ENCODE measurements around the gene MED31. TPM values are rescaled to one million over a fixed set of nuclear protein-coding genes. Genes with fewer than 3 reads are reported as not detected.
"Not testable (repeated sequence)": the region's sequence is repeated elsewhere in the genome, so short reads cannot be mapped to it uniquely, and the experiment has no call there.

The MED31 gene
- total and polyA plus RNA-seq, 5 donors from 2014 or later, result 16.7 to 48.1 (median 42.5) TPM

DNA sequence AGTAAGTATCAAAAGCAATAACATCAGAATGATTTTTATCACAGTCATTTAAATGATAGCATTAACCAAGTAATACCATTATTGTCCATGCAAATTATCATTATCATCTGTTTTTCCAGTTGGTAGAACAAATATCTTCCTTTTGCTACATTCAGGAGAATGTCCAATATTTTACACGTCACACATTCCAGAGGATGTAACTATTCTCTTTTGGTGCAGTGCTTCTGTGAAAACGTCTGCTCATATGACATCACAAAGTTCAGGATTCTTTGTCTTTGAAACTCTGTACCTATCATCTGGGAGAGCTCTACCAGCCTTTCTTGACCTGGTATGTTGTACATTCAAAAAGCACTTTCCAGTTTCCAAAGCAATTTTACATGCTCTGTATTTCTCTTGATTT is 54.9 kb downstream of the MED31 start:
- Histone ChIP-seq H3K4me1 (ENCODE audit: control insufficient read depth, insufficient read depth, low read length, poor library complexity, severe bottlenecking) (no peaks in the 10 kb centered on the region), H3K27ac (ENCODE audit: insufficient read depth, low read length, poor library complexity, severe bottlenecking) (no peak overlapping the region), H3K4me3 (ENCODE audit: low read depth, low read length) (no peak overlapping the region), H3K36me3 (ENCODE audit: control insufficient read depth, insufficient read depth, low read length) (peaks cover 57% of the 10 kb centered on the region), H3K27me3 (ENCODE audit: control insufficient read depth, insufficient read depth, low read length) (no peaks in the 10 kb centered on the region), H3K9me3 (ENCODE audit: control insufficient read depth in 2 of 2, low read length in 2 of 2) (no peaks in the 10 kb centered on the region)
- DNase-seq (no peak), ATAC-seq (ENCODE audit: low read depth in 2 of 2) (no peak)
- H3K27ac Mint-ChIP-seq, result no peak overlapping the region
- H3K36me3 Mint-ChIP-seq, result peaks cover 49% of the 10 kb centered on the region
- no peaks in the 10 kb centered on the region for H3K4me1 Mint-ChIP-seq
- H3K4me3 Mint-ChIP-seq, result no peak overlapping the region
- H3K9me3 Mint-ChIP-seq, result no peaks in the 10 kb centered on the region
- H3K27me3 Mint-ChIP-seq, result no peaks in the 10 kb centered on the region

DNA sequence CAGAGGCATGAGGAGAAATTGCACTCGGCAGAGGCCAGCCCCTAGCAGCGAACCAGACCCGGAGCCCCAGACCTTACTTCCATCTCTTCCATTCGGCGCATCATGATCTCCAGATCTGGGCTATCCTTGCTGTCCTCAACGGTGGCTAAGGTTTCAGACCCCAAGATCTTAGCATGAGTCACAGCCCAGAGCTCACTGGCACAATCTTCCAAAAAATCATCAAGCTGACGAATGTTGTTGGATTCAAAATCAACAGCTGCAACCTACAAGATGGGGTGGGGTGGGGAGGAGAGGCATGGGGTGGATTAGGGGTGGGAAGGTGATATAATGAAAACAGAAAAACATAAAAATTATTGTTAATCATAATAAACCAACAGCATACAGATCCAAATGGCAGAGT is 55.3 kb downstream of the MED31 start:
- H3K4me3 Mint-ChIP-seq, result no peak overlapping the region
- Histone ChIP-seq H3K4me1 (ENCODE audit: control insufficient read depth, insufficient read depth, low read length, poor library complexity, severe bottlenecking) (no peaks in the 10 kb centered on the region), H3K27ac (ENCODE audit: insufficient read depth, low read length, poor library complexity, severe bottlenecking) (no peak overlapping the region), H3K36me3 (ENCODE audit: control insufficient read depth, insufficient read depth, low read length) (peaks cover 60% of the 10 kb centered on the region), H3K9me3 (ENCODE audit: control insufficient read depth in 2 of 2, low read length in 2 of 2) (no peaks in the 10 kb centered on the region), H3K4me3 (ENCODE audit: low read depth, low read length) (no peak overlapping the region), H3K27me3 (ENCODE audit: control insufficient read depth, insufficient read depth, low read length) (no peaks in the 10 kb centered on the region)
- no peaks in the 10 kb centered on the region for H3K9me3 Mint-ChIP-seq
- no peak for DNase-seq
- no peaks in the 10 kb centered on the region for H3K27me3 Mint-ChIP-seq
- no peak for ATAC-seq (ENCODE audit: low read depth in 2 of 2)
- H3K27ac Mint-ChIP-seq, result no peak overlapping the region
- peaks cover 53% of the 10 kb centered on the region for H3K36me3 Mint-ChIP-seq
- no peaks in the 10 kb centered on the region for H3K4me1 Mint-ChIP-seq

DNA sequence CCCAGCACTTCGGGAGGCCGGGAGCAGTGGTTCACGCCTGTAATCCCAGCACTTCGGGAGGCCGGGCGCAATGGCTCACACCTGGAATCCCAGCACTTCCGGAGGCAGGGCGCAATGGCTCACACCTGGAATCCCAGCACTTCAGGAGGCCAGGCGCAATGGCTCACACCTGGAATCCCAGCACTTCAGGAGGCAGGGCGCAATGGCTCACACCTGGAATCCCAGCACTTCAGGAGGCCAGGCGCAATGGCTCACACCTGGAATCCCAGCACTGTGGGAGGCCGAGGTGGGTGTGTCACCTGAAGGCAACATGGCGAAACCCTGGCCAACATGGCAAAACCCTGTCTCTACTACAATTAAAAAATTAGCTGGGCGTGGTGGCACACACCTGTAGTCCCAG is 58.0 kb downstream of the MED31 start:
- not testable (repeated sequence) for H3K27me3 ChIP-seq (ENCODE audit: control insufficient read depth, insufficient read depth, low read length); H3K9me3 ChIP-seq (ENCODE audit: control insufficient read depth in 2 of 2, low read length in 2 of 2); ATAC-seq (ENCODE audit: low read depth in 2 of 2); DNase-seq; H3K27ac Mint-ChIP-seq; H3K4me3 Mint-ChIP-seq; H3K27ac ChIP-seq (ENCODE audit: insufficient read depth, low read length, poor library complexity, severe bottlenecking); H3K4me1 Mint-ChIP-seq; H3K4me1 ChIP-seq (ENCODE audit: control insufficient read depth, insufficient read depth, low read length, poor library complexity, severe bottlenecking); H3K4me3 ChIP-seq (ENCODE audit: low read depth, low read length); H3K27me3 Mint-ChIP-seq; H3K9me3 Mint-ChIP-seq
- peaks cover 69% of the 10 kb centered on the region for H3K36me3 Mint-ChIP-seq
- peaks cover 67% of the 10 kb centered on the region for H3K36me3 ChIP-seq (ENCODE audit: control insufficient read depth, insufficient read depth, low read length)

Other genes starting within 250 kb of the MED31 start
- gene AIPL1, start 216.5 kb downstream of the MED31 start, total RNA-seq, result not detected
- gene AIPL1, start 216.5 kb downstream of the MED31 start, polyA plus RNA-seq, result not detected
- not detected for gene PIMREG, start 207.2 kb downstream of the MED31 start, total RNA-seq
- gene PIMREG, start 207.2 kb downstream of the MED31 start, polyA plus RNA-seq, result under 1 TPM; 0.20 to 0.41 (median 0.34) TPM
- gene PITPNM3, start 95.0 kb downstream of the MED31 start, total RNA-seq, result 0.20 TPM
- under 1 TPM in 1 of 4 donors, not detected in 3; 0.12 TPM for gene PITPNM3, start 95.0 kb downstream of the MED31 start, polyA plus RNA-seq
- gene KIAA0753, start 10.9 kb downstream of the MED31 start, total RNA-seq, result 11.4 TPM
- 1 to 10 TPM; 1.2 to 1.8 (median 1.4) TPM for gene KIAA0753, start 10.9 kb downstream of the MED31 start, polyA plus RNA-seq
- 15.0 TPM for gene TXNDC17, start 10.5 kb downstream of the MED31 start, total RNA-seq
- gene TXNDC17, start 10.5 kb downstream of the MED31 start, polyA plus RNA-seq, result 100 to 1,000 TPM; 121 to 262 (median 177) TPM
- 1.5 TPM for gene C17orf100, start 157 bp upstream of the MED31 start, total RNA-seq
- gene C17orf100, start 157 bp upstream of the MED31 start, polyA plus RNA-seq, result 1 to 10 TPM; 4.4 to 7.1 (median 5.6) TPM
- gene SLC13A5, start 61.8 kb upstream of the MED31 start, total RNA-seq, result not detected
- gene SLC13A5, start 61.8 kb upstream of the MED31 start, polyA plus RNA-seq, result not detected
- 95.1 TPM for gene XAF1, start 104.4 kb upstream of the MED31 start, total RNA-seq
- 10 to 100 TPM; 16.4 to 32.3 (median 26.0) TPM for gene XAF1, start 104.4 kb upstream of the MED31 start, polyA plus RNA-seq
- 0.54 TPM for gene FBXO39, start 124.6 kb upstream of the MED31 start, total RNA-seq
- under 1 TPM in 1 of 4 donors, not detected in 3; 0.13 TPM for gene FBXO39, start 124.6 kb upstream of the MED31 start, polyA plus RNA-seq
- not detected for gene TEKT1, start 180.1 kb upstream of the MED31 start, total RNA-seq
- not detected for gene TEKT1, start 180.1 kb upstream of the MED31 start, polyA plus RNA-seq

Data from CD4-positive, CD25-positive, alpha-beta regulatory T cell (primary cell).